HG03280 (cell line): ENCODE measurements around the gene WDR43.

Experiments used
- ATAC-seq: cut with Tn5 transposase; IDR thresholded peaks from one replicate; pipeline ENCODE4 v1.9.1; 2021; ENCODE audit warnings: mild to moderate bottlenecking, moderate library complexity; ENCODE audit not compliant: unreplicated experiment

WDR43 gene

DNA sequence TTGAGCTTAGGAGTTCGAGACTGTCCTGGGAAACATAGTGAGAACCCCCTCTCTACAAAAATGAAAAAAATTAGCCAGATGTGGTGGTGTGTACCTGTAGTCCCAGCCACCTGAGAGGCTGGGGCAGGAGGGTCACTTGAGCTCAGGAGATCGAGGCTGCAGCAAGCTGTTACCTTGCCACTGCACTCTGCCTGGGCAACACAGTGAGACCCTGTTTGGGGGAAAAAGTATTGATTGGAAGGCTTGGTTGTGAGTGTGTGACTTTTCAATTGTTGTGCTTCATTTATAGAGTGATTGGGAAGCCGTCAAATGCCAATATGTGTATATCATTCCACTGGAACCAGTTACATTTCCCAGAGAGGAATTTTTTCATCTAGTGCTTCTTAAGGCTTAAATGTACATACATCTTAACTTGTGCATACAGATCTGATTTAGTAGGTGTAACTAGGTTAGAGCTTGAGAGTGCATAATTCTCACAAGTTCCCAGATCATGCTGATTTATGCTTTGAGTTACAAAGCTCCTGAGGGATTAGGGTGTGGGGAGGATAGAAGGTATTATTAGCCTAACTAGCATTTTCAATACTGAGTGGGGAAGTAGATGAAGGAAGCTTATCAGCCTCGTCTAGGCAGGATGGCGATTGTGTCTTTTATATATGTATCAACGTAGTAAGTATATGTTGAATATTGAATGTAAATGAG is 15.3 kb downstream of the WDR43 start:
- no peak for ATAC-seq

DNA sequence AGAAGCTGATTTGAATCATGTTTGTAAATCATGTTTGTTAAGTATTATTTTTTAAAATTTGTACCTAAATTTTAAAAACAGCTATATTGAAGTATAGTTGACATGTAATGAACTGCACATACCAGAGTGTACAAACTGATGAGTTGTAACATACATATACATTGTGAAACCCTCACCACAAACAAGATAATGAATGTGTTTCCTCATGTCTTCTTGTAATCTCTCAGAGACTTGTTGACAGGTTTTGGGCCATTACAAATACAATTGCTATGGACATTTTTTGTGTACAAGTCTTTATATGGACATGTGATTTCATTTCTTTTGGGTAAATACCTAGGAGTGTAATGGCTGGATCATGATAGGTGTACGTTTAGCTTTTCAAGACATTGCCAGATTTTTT is 21.5 kb downstream of the WDR43 start:
- ATAC-seq, result no peak

- ATAC-seq, result no peak
Observed at GRCh38 chr2:28926847-28927246, 32.4 kb downstream of the WDR43 start.

- ATAC-seq, result no peak
Observed at GRCh38 chr2:28927469-28927868, 33.0 kb downstream of the WDR43 start.

DNA sequence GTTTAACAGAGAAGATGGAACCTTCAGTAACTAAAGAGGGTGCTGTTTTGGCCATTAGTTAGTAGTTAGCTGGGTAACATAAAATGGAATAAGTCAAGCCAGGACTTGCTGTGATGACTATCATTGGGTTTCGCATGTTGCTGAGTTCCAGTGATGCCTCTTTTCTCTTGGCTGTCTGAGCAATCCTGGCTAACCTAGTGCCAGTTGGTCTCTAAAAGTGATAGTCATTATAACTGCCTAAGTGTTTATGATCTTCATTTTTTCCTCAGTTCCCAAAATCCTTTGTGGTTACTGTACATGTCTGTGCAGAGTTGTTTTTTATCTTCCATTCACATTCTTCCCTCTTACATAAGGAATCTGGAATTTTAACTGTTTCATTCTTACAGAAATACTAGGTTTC is 33.4 kb downstream of the WDR43 start:
- ATAC-seq, result no peak

DNA sequence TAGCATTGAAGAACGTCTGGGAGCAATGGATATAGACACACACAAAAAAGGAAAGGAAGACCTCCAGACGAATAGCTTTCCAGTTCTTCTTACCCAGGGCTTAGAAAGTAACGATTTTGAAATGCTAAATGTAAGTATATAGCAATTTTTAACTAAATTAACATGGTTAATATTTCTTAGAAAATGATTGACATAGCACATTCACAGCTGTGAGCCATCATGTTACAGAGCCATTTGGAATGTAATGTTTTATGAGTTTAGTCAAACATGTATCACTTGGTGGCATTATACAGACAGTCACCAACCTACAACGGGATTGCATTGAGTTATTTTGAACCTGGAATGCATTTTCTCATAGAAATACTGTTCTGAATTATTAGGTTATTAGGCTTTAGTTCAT is 35.1 kb downstream of the WDR43 start:
- ATAC-seq, result no peak

- ATAC-seq, result no peak
Observed at GRCh38 chr2:28930205-28930604, 35.7 kb downstream of the WDR43 start.

GRCh38 chr2:28934769-28935168 is 40.3 kb downstream of the WDR43 start:
- ATAC-seq, result no peak

DNA sequence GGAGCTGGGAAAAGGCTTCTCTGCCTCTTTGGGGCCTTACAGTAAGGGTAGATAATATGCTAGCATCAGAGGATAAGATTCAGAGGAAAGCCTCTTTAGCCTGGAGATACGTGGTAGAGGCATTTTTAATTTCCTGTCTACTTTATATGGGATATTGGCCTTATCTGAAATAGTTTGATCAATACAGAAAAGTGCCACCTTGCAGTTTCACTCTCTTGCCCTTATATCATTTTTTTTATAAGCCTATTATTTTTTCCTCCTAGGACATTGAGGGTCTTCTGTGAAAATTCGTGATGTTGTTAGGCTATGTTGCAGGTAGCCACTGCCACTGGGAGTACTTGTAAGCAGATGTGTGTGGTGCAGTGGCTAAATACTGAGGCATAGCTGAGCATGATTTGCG is 46.5 kb downstream of the WDR43 start:
- no peak for ATAC-seq

DNA sequence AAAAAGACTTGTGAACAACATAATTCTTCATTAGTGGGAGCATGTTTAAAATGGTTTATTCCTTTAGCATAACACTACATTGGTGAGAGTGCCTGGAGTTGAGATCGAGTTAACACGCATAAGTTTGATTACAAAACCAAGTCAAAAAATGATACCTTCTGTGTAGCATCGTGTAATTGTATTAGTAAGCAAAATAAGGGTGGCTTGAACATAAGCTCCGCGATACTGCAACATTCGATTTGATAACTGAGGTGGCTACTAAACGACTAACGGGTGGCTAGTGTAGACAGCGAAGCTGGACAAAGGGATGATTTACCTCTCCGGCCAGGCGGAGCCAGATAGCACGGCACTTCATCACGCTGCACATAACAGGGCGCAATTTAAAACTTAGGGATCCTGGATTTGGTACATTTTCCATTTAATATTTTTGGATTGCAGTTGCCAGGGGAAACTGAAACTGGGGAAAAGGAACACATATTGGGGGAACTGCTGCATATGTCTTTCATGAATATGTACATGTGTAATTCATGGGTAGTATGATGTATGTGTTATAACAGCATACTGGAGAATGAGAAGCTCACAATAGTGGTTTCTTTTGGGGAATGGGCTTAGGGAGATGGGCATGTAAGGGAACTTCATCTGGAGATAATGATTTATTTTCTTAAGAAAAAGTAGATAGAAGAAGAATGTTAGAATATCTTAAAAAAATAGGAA is 50.2 kb downstream of the WDR43 start:
- ATAC-seq, result no peak

GRCh38 chr2:28948160-28948559 is 53.7 kb downstream of the WDR43 start:
- no peak for ATAC-seq

DNA sequence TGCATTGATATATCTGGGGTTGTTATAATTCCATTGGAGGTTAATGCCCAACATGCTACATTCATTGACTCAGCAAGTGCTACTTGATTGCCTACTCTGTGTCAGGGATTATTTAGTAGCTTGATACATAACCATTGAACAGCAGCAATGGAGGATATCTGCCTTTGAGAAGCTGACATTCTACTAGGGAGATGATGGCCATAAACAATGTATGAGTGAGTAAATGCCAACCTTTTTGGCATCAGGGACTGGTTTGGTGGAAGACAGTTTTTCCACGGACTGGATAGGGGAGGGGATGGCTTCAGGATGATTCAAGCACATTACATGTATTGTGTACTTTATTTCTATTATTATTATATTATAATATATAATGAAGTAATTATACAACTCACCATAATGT is 54.7 kb downstream of the WDR43 start:
- no peak for ATAC-seq

- ATAC-seq, result no peak
Observed at GRCh38 chr2:28949617-28950305, 55.3 kb downstream of the WDR43 start.

DNA sequence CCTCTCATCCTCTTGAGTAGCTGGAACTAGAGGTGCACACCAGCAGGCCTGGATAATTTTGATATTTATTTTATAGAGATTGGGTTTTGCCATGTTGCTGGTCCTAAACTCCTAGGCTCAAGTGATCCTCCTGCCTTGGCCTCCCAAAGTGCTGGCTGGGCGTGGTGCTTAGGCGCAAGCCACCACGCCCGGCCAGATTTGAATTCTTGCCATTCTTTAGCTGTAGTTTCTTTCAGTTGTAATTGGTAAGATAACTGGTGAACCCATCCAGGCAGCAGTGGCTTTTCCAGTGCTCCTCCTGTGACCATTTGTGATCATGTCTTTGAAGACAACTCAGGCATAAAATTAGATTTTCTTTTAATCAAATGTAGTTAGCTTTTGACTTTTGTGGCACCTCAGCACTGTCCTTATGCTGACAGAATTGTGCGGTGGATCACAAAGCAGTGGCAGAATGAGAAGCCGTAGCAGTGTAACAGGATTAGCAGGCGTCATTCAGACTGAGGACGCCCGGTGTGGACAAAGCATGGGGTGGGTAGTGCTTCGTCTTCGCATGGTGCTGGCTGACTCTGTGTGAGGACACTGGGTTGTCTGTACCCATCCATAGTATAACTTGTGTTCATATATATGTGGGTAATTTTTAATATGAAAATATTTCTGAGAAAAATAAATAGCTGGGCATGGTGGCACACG is 56.6 kb downstream of the WDR43 start:
- ATAC-seq, result no peak

DNA sequence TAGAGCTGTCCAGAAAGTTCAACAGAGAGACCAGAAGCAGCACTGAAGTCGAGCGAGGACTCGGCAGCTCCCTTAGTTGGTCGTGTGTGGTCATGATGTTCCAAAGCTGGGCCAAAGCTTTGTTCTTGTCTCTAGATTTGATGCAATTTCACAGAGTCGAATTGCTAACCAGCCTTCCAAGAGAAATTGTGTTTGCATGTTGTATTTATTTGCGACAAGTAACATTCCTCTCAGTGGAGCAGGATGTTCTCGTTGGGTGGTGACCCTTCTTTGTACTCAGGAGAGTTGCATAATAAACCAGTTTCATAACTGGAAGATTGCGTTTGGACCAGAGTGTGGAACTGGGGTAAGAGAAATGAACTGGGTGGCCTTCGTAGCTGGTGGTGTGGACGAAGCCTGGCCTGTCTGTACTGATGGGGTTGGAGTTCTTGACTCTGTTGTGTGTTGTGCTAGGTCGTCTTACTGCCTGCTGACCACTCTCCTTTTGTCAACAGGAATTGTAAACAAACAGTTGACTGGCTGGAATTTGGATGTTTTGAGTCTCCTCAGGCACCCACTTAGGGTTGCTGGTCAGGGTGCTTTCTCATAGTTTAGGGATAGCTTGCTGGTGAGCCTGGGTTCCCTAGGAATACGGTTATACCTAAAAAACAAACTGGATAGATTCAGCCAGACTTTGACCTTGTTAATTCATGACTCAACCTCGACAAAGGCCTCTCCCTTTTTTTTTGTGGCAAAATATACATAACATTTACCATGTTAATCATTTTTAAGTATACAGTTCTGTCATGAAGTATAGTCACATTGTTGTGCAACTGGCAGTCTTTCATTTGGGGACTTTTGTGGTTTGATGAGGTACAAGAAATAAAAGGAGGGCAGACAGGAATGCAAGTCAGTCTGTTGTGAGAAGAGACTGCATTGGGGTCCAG is 57.7 kb downstream of the WDR43 start:
- ATAC-seq, result no peak

DNA sequence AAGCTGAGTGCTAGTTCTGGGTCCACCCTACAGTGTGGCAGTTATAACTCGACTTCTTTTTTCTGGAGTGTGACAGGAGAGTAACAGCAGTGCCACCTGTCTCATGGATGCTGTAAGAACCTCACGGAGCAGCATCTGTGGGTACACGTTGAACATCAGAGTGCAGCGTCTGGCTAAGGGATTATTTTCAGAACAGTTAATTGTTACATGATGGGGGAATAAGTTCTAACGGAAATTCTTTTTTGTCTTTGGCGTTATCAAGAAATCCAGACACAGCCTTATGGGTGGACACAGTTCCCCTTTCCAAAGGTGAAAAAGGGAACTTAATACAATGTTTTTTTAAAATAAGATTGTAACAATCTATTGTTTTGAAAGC is 58.4 kb downstream of the WDR43 start:
- ATAC-seq, result no peak

GRCh38 chr2:28955467-28955866 is 61.0 kb downstream of the WDR43 start:
- ATAC-seq, result no peak

DNA sequence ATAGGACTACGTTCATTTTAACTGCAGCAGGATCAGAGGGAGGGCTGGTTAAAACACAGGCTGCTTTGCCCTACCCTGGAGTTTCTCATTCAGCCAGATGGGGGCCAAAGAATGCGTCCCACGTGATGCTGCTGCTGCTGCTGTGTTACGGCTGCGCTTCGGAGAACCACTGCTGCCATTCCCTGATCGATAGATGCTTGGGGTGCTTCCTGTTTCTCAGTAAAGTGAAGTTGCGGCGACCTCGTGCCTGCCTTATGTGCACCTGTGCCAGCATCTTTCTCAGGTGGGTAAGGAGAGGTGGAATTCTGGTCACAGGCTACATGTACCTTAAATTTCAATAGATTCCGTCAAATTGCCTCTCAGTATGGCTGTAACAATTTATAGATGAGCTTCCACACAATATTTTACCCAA is 62.0 kb downstream of the WDR43 start:
- no peak for ATAC-seq

- ATAC-seq, result no peak
Observed at GRCh38 chr2:28956890-28957289, 62.4 kb downstream of the WDR43 start.

- no peak for ATAC-seq
Observed at GRCh38 chr2:28958689-28959088, 64.2 kb downstream of the WDR43 start.

GRCh38 chr2:28960401-28960800 is 65.9 kb downstream of the WDR43 start:
- ATAC-seq, result no peak
